Sciatic nerve (tissue), 2 donors: ENCODE measurements around the gene MYEF2. TPM values are rescaled to one million over a fixed set of nuclear protein-coding genes. Genes with fewer than 3 reads are reported as not detected.

ENCODE experiments used
- ATAC-seq: fragments of 200-7000 bp; cut with Tn5 transposase; one replicate; pipeline ENCODE4 v1.9.1; 2020; ENCODE audit warnings: mild to moderate bottlenecking, moderate library complexity
- DNase-seq: peaks from one replicate; pipeline ENCODE4 v3.0.0-alpha.2; 2020; ENCODE audit warnings: low spot score
- intact Hi-C: fragments of 100-400 bp; cut with DNase I; formaldehyde crosslinking; loops from one replicate; pipeline ENCODE4 v1.14.2; 2022
- total RNA-seq: library from RNA; stranded (reverse); fragmentation: NEBNext Ultra II Directional; extraction: Animal tissue kit (Norgen Biotek cat#: 25700); gene quantifications from one replicate; pipeline ENCODE4 v1.2.1, GENCODE V29; 2021
- donor health status: DM: no; HTN: no; CAD: no.
- donor health status: DM: no; HTN: no; CAD: no.

Gene MYEF2
- total RNA-seq, 1 donor from 2014 or later, result 49.8 TPM

DNA sequence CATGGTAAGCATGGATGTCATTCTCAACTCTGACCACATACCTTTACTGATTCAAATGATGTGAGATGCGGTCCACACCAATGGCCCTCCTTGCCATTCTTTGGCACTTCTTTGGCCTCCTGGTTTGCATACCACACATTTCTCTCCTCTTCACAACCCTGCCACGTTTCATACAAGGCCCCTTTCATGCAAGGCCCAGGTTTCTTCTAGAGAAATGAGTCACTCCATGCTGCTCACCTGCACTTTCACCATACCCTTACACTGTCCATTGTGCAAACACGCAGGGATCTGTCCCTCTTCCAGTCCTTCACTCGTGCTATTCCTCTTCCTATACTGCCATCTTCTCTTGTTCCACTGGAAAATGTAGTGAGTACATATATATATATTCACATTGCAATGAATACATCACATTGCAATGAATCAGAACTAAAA lies 81.7 kb downstream of the MYEF2 start:
- ATAC-seq (no peak), DNase-seq (no peak)
- intact Hi-C loops, result no loop called here

DNA sequence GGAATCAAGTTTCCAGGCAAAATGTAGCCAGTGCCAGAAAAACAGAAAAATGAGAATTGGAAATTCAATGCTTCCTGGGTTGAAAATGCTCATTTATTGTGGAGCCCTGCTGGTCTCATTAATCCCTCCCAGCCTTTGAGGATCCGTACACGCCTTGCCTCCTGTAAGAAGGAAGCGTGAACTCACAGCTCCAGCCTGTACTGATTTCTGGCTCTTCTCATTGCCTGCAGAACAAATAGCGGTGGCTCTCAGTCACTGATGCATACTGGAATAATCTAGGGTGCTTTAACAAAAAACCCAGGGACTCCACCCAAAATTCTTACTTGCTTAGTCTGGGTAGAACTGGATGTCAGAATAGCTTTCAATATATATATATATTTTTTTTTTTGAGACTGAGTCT lies 86.6 kb downstream of the MYEF2 start:
- ATAC-seq, result no peak

GRCh38 chr15:48090666-48091065 lies 87.4 kb downstream of the MYEF2 start:
- intact Hi-C loops, result no loop called here
- ATAC-seq (no peak), DNase-seq (no peak)

More for the DNA sequence above, 86.6 kb downstream of the MYEF2 start:
- intact Hi-C loops, result no loop called here
- DNase-seq, result no peak

DNA sequence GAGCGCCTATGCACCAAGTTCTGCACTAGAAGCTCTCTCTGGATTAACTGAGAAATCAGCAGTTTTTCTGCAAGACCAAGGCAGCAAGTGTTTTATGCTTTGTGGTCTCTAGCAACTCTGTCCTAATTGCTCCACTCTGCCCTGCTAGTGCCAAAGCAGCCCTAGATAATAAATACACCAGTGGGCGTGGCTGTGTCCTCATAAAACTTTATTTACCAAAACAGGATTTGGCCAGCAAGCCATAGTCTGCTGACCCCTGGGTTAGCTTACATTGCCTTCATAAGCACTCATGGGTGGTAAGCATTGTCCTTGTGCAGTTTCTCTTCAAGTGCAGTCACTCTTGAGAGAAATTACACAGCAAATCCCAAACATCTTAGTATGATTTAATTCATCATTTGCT lies 88.0 kb downstream of the MYEF2 start:
- DNase-seq, result no peak
- ATAC-seq, result no peak
- intact Hi-C loops, result no loop called here

GRCh38 chr15:48089702-48090101 lies 88.4 kb downstream of the MYEF2 start:
- ATAC-seq (no peak), DNase-seq (no peak)
- intact Hi-C loops, result no loop called here

DNA sequence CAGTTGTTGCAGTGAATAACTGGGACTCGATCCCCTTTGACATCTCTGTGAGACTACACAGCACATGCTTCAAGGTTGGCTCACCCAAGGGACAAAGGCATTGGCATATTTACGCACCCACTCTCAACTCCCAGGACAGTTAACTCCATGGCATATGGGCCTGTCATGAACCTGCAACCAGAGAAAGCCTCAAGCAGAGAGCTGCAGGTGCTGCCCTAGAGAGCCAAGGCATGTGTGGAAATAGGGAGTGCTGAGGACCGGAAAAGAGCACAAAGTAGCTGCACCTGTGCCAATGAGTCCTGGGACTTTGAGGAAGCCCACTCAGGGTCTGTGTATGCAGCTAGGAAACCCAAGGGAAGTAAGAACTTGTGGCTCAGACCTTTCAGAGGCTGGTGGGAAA lies 90.3 kb downstream of the MYEF2 start:
- no peak for ATAC-seq
- intact Hi-C loops, result no loop called here
- DNase-seq, result no peak

- DNase-seq (no peak), ATAC-seq (peak; percentile 59)
- intact Hi-C loops, result no loop called here
Observed at GRCh38 chr15:48086576-48086975, 91.5 kb downstream of the MYEF2 start.

DNA sequence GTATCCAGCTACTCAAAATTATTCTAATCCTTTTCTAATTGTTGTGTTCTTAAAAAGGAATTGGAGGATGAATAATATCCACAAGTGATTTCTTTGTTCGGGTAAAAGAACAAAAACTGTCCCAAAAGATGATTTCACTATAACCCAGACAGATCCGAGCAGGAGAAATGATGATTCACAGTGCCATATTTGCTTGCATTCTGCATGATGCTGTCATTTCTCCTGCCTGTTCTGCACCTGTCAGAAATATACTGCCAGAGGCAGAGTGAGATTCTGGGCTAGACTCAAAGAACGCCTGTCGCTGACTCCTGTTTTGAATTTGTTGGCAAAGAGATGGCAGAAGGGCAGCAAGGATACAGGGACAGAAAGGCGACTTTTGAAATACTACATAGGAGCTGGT lies 92.0 kb downstream of the MYEF2 start:
- intact Hi-C loops, result no loop called here
- ATAC-seq (no peak), DNase-seq (no peak)

- DNase-seq (no peak), ATAC-seq (peak; percentile 42)
- intact Hi-C loops, result no loop called here
Observed at GRCh38 chr15:48085591-48085930, 92.5 kb downstream of the MYEF2 start.

- DNase-seq, result no peak
- peak; percentile 75 for ATAC-seq
Observed at GRCh38 chr15:48084759-48085590, 93.1 kb downstream of the MYEF2 start.

More at GRCh38 chr15:48084759-48085590, 93.1 kb downstream of the MYEF2 start:
- intact Hi-C loops, result no loop called here

Other genes with a start within 250 kb of the MYEF2 start
- gene SLC24A5, start 57.3 kb downstream of the MYEF2 start, total RNA-seq, result 0.89 TPM
- not detected for gene CTXN2, start 13.4 kb upstream of the MYEF2 start, total RNA-seq
- gene SLC12A1, start 28.0 kb upstream of the MYEF2 start, total RNA-seq, result not detected
- 91.7 TPM for gene DUT, start 153.1 kb upstream of the MYEF2 start, total RNA-seq